ENCODE measurements around the gene RTN1.

- TF ChIP-seq CTCF (IDR thresholded peaks at IDR 0.05; ENCODE audit: insufficient read depth, low read length, poor library complexity, severe bottlenecking), result no peak
- no peak for TF ChIP-seq EZH2phosphoT487 (conservative IDR thresholded peaks at IDR 0.05; ENCODE audit: low read length)
Observed at GRCh38 chr14:59814988-59815387, 55.6 kb downstream of the RTN1 start.
